Hippocampal formation (tissue), 2 donors: ENCODE measurements around the gene KCNMA1.

Experiments used
- DNase-seq, 2 donors: peaks; one replicate each; lab custom pipeline; 2025; lab: John Stamatoyannopoulos, UW

The KCNMA1 gene

GRCh38 chr10:77020426-77021040 lies 617.1 kb downstream of the KCNMA1 start:
- no peak for DNase-seq

GRCh38 chr10:77016855-77017254 lies 620.8 kb downstream of the KCNMA1 start:
- no peak for DNase-seq

- DNase-seq: no peak
Observed at GRCh38 chr10:77016278-77016815, 621.3 kb downstream of the KCNMA1 start.

DNA sequence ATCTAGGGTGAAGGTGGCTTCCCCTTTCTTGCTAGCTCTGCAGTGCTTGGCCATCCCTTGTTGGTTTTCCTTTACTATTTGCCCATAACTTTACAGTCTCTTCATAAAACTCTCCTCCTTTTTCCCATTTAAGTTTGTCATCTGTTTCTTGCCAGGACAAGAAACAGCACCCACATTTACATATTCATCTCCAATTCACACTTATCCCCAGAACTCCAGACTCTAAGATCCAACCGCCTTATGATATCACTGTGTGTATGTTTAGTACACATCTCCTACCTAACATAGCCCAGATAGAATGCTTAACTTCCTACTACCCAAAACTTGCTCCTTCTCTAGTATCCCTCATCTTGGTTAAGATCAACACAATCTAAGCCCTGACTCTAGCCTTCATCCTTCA lies 622.2 kb downstream of the KCNMA1 start:
- DNase-seq: no peak

DNA sequence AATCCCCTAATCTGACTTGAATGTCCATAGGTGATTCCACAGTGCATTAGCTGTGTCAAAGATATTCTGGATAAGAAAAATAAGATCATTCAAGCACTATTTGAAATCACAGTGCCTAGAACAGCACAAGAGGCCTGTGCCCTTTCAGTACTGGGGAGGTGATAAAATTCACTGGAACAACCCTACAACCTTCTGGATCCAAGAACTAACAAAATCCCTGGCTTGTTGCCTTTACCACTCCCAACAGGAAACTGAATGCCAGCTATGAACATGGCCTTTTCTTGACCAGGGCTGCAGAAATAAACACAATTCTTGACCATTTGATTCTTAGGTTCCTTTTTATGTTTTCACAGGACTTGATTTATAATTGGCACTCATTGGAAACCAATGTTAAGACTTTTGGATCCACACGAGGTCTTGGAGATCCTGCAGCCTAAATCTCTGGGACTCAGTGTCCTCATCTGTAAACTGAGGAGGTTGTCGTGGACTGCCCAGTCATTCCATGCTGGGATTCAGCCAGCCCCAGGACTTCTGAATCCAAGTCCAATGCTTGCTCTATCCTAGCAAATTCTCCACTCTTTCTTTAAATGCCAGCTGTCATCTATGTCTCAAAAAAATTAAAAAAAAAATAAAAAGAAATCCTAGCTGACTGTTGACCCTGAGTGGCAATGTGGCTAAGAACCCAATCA lies 624.7 kb downstream of the KCNMA1 start:
- DNase-seq: no peak

DNA sequence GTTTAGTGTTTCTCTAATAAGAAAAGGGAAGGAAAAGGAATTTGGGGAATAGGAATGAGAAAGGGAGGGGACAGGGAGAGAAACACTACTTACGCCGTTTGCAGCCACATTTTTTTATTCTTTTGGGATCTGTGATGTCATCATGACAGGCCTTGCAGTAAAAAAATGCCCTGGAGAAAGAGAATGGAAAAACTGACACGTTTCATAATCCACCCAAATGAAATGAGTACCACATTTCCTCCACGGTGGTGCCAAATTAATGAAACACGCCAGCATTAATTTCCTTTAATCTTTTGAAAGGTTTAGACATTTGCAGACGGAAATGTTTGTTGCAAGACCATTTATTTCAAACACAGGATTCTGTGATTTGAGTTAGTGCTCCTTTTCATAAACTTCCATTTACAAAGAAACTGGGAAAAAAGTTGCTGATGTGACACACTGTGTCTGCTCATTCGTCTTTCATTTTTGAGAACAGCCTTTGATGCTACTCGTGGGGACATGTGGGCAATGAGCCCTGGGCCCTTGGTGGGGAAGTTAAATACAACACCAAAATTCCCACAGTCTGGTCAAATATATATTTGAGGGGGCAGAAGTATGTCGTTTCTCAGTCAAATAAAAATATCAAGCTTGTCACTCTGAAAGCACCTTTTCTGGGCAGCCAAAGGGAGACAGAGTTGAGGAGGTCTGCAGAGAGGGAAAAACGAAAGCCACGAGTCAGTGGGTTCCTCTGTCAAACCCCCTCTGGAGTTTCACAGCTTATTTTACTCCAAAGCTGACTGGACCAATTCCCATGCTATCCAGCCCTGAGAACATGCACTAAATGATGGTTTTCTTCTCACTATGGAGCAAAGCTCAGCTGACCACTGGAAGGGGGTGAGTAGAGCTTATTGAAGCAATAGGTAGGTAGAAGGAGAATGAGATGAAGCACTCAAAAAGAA lies 625.5 kb downstream of the KCNMA1 start:
- no peak for DNase-seq

DNA sequence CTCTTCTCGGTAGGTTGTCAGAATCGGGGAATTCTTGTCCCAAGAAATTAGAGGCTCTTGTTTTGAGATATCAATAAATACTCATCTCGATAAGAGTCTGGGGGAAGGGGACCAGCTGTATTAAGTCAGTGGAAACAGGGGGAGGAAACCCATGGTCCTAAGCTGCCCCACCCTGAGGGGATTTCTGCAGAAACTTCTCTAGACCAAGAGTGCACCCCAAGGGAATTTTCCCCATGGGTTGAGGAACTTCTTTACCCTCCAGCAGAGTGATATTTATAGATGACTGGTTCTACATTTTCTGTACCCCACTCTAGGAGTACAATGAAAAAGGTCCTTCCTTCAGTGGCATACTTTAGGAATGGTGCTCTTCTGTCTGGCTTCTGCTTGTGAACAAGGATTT lies 627.2 kb downstream of the KCNMA1 start:
- DNase-seq: no peak

DNA sequence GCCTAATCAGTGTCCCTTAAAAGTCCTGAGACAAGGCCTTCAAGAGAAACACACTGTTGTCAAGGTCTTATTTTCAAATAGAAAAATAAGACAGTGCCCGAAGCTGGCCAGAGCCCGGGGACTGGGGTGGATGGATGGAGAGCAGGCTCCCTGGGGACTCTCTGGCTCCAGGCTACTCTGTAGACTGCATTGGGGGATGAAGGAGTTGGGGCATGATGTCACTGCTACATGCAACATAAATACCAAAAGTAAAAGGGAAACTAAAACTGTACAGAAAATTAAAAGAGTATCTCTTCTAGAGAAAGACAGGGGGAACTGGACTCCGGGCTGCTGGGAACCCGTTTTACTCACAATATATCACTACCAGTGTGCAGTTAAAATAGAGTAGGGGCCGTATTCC lies 629.8 kb downstream of the KCNMA1 start:
- no peak for DNase-seq

DNA sequence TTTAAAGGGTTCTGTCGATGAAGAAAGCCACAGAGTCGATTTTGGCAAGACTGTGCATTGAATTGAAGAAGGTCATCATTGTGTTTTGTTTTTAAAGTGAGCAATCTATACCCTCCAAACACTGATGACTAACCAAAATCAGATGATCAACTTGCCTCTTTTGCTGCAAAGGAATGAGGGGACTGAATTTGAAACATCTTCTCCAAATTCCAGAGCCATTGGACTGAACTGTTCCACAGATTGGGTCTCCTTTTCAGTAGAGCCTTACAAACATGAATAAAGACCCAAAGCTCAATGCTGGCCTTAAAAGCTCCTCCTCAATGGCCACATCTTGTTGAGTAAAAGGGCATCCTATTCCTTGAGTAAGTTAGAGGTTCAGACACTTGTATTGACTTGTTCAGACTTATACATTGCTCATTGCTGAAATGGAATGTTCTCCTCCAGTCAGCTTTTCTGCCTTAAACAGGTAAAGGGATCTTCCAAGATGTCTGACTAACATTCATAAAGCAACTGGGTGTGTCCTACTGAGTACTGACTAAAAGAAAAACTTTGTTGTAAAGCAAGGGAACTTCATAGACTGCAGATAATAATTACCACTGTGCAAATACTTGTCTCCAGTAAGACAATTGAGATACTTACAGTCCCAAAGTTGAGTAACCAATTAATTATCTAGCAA lies 630.6 kb downstream of the KCNMA1 start:
- no peak for DNase-seq

GRCh38 chr10:77005871-77006270 lies 631.7 kb downstream of the KCNMA1 start:
- DNase-seq: no peak

DNA sequence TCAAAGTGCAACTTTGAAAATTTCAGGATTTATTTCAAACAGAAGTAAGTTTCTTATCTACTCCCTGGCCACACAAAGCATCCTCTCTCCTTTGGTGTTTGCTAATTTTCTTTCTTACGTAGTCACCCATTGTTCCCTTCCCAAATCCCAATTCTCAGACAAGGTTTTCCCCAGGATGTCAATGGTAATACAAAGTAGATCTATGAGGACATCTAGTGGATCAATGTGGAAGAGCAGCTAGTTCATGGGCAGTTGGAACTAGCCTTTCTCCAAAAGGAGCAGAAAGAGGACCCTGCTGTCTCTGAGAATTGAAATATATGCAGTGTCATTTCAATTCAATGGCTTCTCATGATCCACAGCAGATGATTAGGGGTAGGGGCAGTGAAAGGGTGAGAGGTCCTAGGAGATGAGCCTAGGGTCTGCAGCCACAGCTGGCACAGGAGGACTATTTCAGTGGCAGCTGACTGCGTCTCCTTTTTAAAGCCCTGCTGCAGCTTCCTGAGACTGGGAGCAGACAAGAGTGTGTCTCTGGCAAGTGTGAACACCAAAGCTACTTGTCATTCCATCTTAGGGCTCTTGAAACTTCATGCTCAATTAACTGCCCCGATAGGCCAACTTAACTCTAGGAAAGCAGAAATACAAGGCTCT lies 632.6 kb downstream of the KCNMA1 start:
- peak in 1 of 2 donors; percentile 23 for DNase-seq

GRCh38 chr10:77002872-77003271 lies 634.7 kb downstream of the KCNMA1 start:
- no peak for DNase-seq

GRCh38 chr10:77001206-77001605 lies 636.4 kb downstream of the KCNMA1 start:
- no peak for DNase-seq

DNA sequence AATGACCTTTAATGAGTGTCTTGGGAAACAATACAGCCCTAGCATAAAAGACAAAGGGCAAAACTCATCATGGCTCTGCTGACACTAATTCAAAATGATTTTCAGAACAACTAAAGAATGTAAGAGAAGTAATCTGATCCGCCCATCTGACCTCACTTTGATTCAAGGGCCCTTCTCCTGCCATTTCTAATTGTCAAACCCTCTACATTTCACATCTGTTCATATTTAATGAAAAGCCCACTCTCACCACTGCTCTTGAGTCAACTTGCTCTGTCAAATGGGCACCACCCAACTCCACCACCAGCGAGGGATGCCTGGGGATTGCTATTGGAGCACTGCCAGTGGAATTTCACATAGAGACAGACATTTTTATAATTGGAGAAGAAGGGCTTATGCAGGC lies 639.2 kb downstream of the KCNMA1 start:
- DNase-seq: no peak

GRCh38 chr10:76997631-76998030 lies 640.0 kb downstream of the KCNMA1 start:
- no peak for DNase-seq

GRCh38 chr10:76995023-76995422 lies 642.6 kb downstream of the KCNMA1 start:
- DNase-seq: no peak

- DNase-seq: no peak
Observed at GRCh38 chr10:76993213-76993612, 644.4 kb downstream of the KCNMA1 start.

- DNase-seq: no peak
Observed at GRCh38 chr10:76992467-76992866, 645.1 kb downstream of the KCNMA1 start.

DNA sequence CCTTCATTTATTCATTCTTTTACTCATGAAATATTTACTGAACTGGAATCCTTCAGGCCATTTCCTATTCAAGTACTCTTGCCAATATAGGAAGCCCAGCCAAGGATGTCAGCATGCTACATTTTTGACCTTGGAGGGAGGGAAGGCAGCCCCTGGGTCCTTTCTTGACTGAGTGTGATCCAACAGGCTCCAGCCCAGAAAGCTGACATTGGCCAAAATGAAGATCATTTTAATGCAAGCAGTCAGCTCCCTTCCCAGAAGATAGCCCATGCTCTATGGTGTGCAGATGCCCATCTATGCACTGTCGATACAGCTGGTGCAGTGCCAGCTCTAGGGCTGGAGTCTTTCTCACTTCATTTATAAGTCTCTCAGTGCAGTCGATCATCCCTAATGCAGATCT lies 646.0 kb downstream of the KCNMA1 start:
- DNase-seq: no peak

- DNase-seq: no peak
Observed at GRCh38 chr10:76990561-76990960, 647.0 kb downstream of the KCNMA1 start.
